Caco-2 (cell line): ENCODE measurements around the gene C11orf97. TPM values are rescaled to one million over a fixed set of nuclear protein-coding genes. Genes with fewer than 3 reads are reported as not detected.

Experiments
- BruUV-seq: library from RNA; stranded (reverse); fragments of 400-500 nt; replicated peaks from 2 replicates; lab custom pipeline; 2021; lab: Mats Ljungman, UMichigan
- CTCF ChIA-PET: fragments of 300-600 bp; sonication (Branson Sonifier 250); formaldehyde crosslinking; loops from one replicate; lab custom pipeline; 2022; ENCODE audit warnings: antibody characterized with exemption; lab: Charles Lee
- POLR2A ChIA-PET: fragments of 300-600 bp; sonication (Branson Sonifier 250); formaldehyde crosslinking; loops from one replicate; lab custom pipeline; 2022; ENCODE audit warnings: antibody characterized with exemption; lab: Charles Lee
- DNase-seq, 2 experiments: peaks; one replicate each; pipeline versions ENCODE4 v3.0.0 to v3.0.0-alpha.2; 2020 to 2022
- H3K27me3 ChIP-seq: replicated peaks from 2 replicates; pipeline ENCODE4 v1.6.0; 2011; ENCODE audit warnings: low read length; ENCODE audit not compliant: control insufficient read depth, insufficient read depth
- H3K36me3 ChIP-seq: 2 replicates; pipeline ENCODE4 v1.5.1; 2011; ENCODE audit warnings: low read length; ENCODE audit not compliant: control insufficient read depth, insufficient read depth
- H3K4me1 ChIP-seq: fragments of 250-450 bp; sonication (Bioruptor Pico); 2 replicates; pipeline ENCODE4 v1.5.1; 2020; ENCODE audit warnings: mild to moderate bottlenecking
- H3K4me3 ChIP-seq: 2 replicates; pipeline ENCODE4 v1.5.1; 2011; ENCODE audit warnings: low read depth, mild to moderate bottlenecking, control low read depth, low read length
- H3K9me3 ChIP-seq: fragments of 250-450 bp; sonication (Bioruptor Pico); 2 replicates; pipeline ENCODE4 v1.5.1; 2020; ENCODE audit warnings: mild to moderate bottlenecking, moderate library complexity
- H3K27ac Mint-ChIP-seq: one replicate; pipeline ENCODE4 v1.8.0; 2022; ENCODE audit warnings: mixed read lengths; ENCODE audit not compliant: unreplicated experiment
- H3K27me3 Mint-ChIP-seq: one replicate; pipeline ENCODE4 v1.8.0; 2022; ENCODE audit warnings: mixed read lengths; ENCODE audit not compliant: insufficient read depth, unreplicated experiment
- H3K36me3 Mint-ChIP-seq: one replicate; pipeline ENCODE4 v1.8.0; 2022; ENCODE audit warnings: mild to moderate bottlenecking, mixed read lengths; ENCODE audit not compliant: insufficient read depth, unreplicated experiment
- H3K4me1 Mint-ChIP-seq: one replicate; pipeline ENCODE4 v1.8.0; 2022; ENCODE audit warnings: low read depth, mixed read lengths; ENCODE audit not compliant: unreplicated experiment
- H3K4me3 Mint-ChIP-seq: one replicate; pipeline ENCODE4 v1.8.0; 2022; ENCODE audit warnings: mild to moderate bottlenecking, moderate library complexity, mixed read lengths; ENCODE audit not compliant: unreplicated experiment
- H3K9me3 Mint-ChIP-seq: one replicate; pipeline ENCODE4 v1.8.0; 2022; ENCODE audit warnings: mixed read lengths; ENCODE audit not compliant: unreplicated experiment
- CTCF ChIP-seq, 2 experiments: fragments of 200-600 bp in 1 of 2; IDR thresholded peaks; 1 replicate in 1 of 2; 2 replicates in 1 of 2; pipeline versions ENCODE4 v1.5.1 to v1.8.0; 2011 to 2022; ENCODE audit warnings: antibody characterized with exemption in 1 of 2, control low read depth in 1 of 2, inconsistent platforms in 1 of 2, low read depth in 1 of 2, low read length in 1 of 2, mild to moderate bottlenecking in 1 of 2, moderate library complexity in 1 of 2; ENCODE audit not compliant: insufficient read depth in 1 of 2, severe bottlenecking in 1 of 2, unreplicated experiment in 1 of 2
- intact Hi-C: fragments of 100-400 bp; cut with micrococcal nuclease; formaldehyde crosslinking; loops from one replicate; pipeline ENCODE4 v1.10.0; 2022; ENCODE audit not compliant: unreplicated experiment
- total RNA-seq: library from RNA; stranded (reverse); gene quantifications from 2 replicates; pipeline ENCODE4 v1.2.3, GENCODE V29; 2022

C11orf97 gene
- total RNA-seq, 1 experiment from 2014 or later: not detected

GRCh38 chr11:94537031-94537600 is 24.9 kb downstream of the C11orf97 start:
- no peak overlapping the region for H3K4me3 ChIP-seq
- no peak for TF ChIP-seq CTCF (IDR thresholded peaks at IDR 0.05; ENCODE audit: insufficient read depth in 1 of 2, low read depth in 1 of 2, low read length in 1 of 2, severe bottlenecking in 1 of 2, unreplicated experiment in 1 of 2)
- ChIA-PET POLR2A (no interaction called here), CTCF (interaction anchor here (0.7 to 1.1 kb wide), 2 partner anchors 10 to 15 kb away, joined by 3 read pairs; no protein-coding TSS in a partner anchor)
- intact Hi-C loops: no loop called here
- H3K9me3 ChIP-seq: no peaks in the 10 kb centered on the region
- no peak overlapping the region for H3K27ac Mint-ChIP-seq
- no peaks in the 10 kb centered on the region for H3K36me3 ChIP-seq
- H3K27me3 Mint-ChIP-seq: no peaks in the 10 kb centered on the region
- H3K4me1 Mint-ChIP-seq: peaks cover 31% of the 10 kb centered on the region
- no peaks in the 10 kb centered on the region for H3K36me3 Mint-ChIP-seq
- no TSS peak for BruUV-seq
- H3K4me1 ChIP-seq: peaks cover 14% of the 10 kb centered on the region
- H3K27me3 ChIP-seq: no peaks in the 10 kb centered on the region
- no peak overlapping the region for H3K4me3 Mint-ChIP-seq
- no peaks in the 10 kb centered on the region for H3K9me3 Mint-ChIP-seq
- no peak for DNase-seq

GRCh38 chr11:94539420-94539819 is 27.2 kb downstream of the C11orf97 start:
- peak overlapping the region; percentile 54 for H3K27ac Mint-ChIP-seq
- ChIA-PET CTCF (no interaction called here), POLR2A (no interaction called here)
- H3K4me1 Mint-ChIP-seq: peaks cover 37% of the 10 kb centered on the region
- no peaks in the 10 kb centered on the region for H3K27me3 Mint-ChIP-seq
- no peaks in the 10 kb centered on the region for H3K36me3 ChIP-seq
- H3K9me3 ChIP-seq: no peaks in the 10 kb centered on the region
- DNase-seq: peak; percentile 72 to 83
- H3K36me3 Mint-ChIP-seq: peaks cover 6% of the 10 kb centered on the region
- peak overlapping the region; percentile 12 for H3K4me3 Mint-ChIP-seq
- no peaks in the 10 kb centered on the region for H3K27me3 ChIP-seq
- peaks cover 14% of the 10 kb centered on the region for H3K4me1 ChIP-seq
- no peak overlapping the region for H3K4me3 ChIP-seq
- H3K9me3 Mint-ChIP-seq: no peaks in the 10 kb centered on the region
- no TSS peak for BruUV-seq
- peak in 1 of 2 experiments; percentile 27 for TF ChIP-seq CTCF (IDR thresholded peaks at IDR 0.05; ENCODE audit: insufficient read depth in 1 of 2, low read depth in 1 of 2, low read length in 1 of 2, severe bottlenecking in 1 of 2, unreplicated experiment in 1 of 2)
- intact Hi-C loops: loop anchor here (1.0 kb wide), 1 partner anchor 15 kb away; no protein-coding TSS in a partner anchor

GRCh38 chr11:94543695-94544645 is 31.7 kb downstream of the C11orf97 start, which contains the start of gene FUT4:
Gene FUT4 (plus strand): TSS chr11:94543921. CDS start chr11:94544134, 213 bp downstream.
- Mint-ChIP-seq H3K9me3 (no peaks in the 10 kb centered on the region), H3K4me3 (peak within 1 kb of the TSS; percentile 86), H3K27me3 (no peaks in the 10 kb centered on the region), H3K4me1 (peaks cover 34% of the 10 kb centered on the region), H3K27ac (peak within 1 kb of the TSS; percentile 90), H3K36me3 (peaks cover 20% of the 10 kb centered on the region)
- Histone ChIP-seq H3K36me3 (no peaks in the 10 kb centered on the region), H3K4me1 (peaks cover 29% of the 10 kb centered on the region), H3K4me3 (peak within 1 kb of the TSS; percentile 71), H3K27me3 (no peaks in the 10 kb centered on the region), H3K9me3 (no peaks in the 10 kb centered on the region)
- POLR2A ChIA-PET: interaction anchor here (1.0 to 1.7 kb wide), 4 partner anchors 11 to 44 kb away, joined by 3 to 10 read pairs (median 6); no protein-coding TSS in a partner anchor
- intact Hi-C loops: loop anchor here (1.0 to 5.0 kb wide), 6 partner anchors 23 to 523 kb away; partner anchors contain the start of genes ANKRD49, MRE11 and SRSF8
- peak; percentile 96 to 98 for DNase-seq
- CTCF ChIA-PET: interaction anchor here (0.6 to 1.3 kb wide), 6 partner anchors 18 to 649 kb away, joined by 3 to 6 read pairs (median 3); no protein-coding TSS in a partner anchor
- BruUV-seq: no TSS peak
- no peak for TF ChIP-seq CTCF (IDR thresholded peaks at IDR 0.05; ENCODE audit: insufficient read depth in 1 of 2, low read depth in 1 of 2, low read length in 1 of 2, severe bottlenecking in 1 of 2, unreplicated experiment in 1 of 2)
